GM12878 (cell line): Measurements from ENCODE around the gene GUCY2D.

Experiments used
- EP300 ChIP-seq, 2 experiments: fragments of 150-350 bp in 1 of 2; IDR thresholded peaks; 2 replicates each; pipeline ENCODE4 v1.6.1; 2011 to 2012; ENCODE audit warnings: low read depth in 2 of 2, low read length in 2 of 2, borderline replicate concordance in 1 of 2, improper control_type of control experiment in 1 of 2, inconsistent platforms in 1 of 2; ENCODE audit not compliant: control insufficient read depth in 1 of 2
- GABPA ChIP-seq: IDR thresholded peaks from 2 replicates; pipeline ENCODE4 v1.6.1; 2014; ENCODE audit warnings: antibody characterized with exemption, low read depth, mild to moderate bottlenecking, inconsistent platforms
- NR2C2 ChIP-seq: IDR thresholded peaks from 2 replicates; pipeline ENCODE4 v1.6.1; 2011; ENCODE audit warnings: borderline replicate concordance, low read depth; ENCODE audit not compliant: control insufficient read depth, insufficient read length
- POLR2A ChIP-seq: IDR thresholded peaks from 2 replicates; pipeline ENCODE4 v1.6.1; 2011; ENCODE audit warnings: low read depth, mild to moderate bottlenecking, low read length
- POLR2AphosphoS5 ChIP-seq: IDR thresholded peaks from 2 replicates; pipeline ENCODE4 v1.6.1; 2011; ENCODE audit warnings: mild to moderate bottlenecking, low read length, inconsistent platforms
- TF ChIP-seq, protein P1 (sequence below), 3 experiments: IDR thresholded peaks in 2 of 3; conservative IDR thresholded peaks in 1 of 3; 2 replicates each; pipeline ENCODE4 v1.5.1; 2011; ENCODE audit warnings: low read depth in 3 of 3, low read length in 3 of 3, mild to moderate bottlenecking in 3 of 3, control low read depth in 2 of 3, moderate library complexity in 2 of 3, inconsistent platforms in 1 of 3, mixed read lengths in 1 of 3; ENCODE audit not compliant: control insufficient read depth in 2 of 3, insufficient read depth in 1 of 3; ENCODE audit errors: extremely low read depth in 1 of 3

DNA sequence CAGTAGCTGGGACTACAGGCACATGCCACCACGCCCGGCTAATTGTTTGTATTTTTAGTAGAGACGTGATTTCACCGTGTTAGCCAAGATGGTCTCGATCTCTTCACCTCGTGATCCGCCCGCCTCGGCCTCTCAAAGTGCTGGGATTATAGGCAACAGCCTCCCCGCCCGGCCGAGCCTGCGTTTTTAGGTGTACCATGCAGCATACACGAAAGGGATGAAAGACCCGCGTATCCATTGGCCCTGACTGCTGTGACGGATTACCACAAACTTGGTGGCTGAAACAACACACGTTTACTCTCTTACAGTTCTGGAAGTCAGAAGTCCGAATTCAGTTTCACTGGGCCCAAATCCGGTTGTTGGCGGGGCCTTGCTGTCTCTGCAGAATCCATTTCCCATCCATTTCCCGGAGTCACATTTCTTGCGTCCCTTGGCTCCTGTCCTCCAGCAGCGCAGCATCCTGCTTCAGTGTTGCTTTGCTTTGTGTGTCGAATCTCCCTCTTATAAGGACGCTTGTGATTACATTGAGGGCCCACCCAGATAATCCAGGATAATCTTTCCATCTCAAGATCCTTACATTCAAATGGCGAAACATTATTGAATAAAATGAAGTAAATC, 8.3 kb upstream of the GUCY2D start:
- TF ChIP-seq NR2C2, result no peak
- no peak for TF ChIP-seq POLR2AphosphoS5
- no peak for TF ChIP-seq EP300 (IDR thresholded peaks at IDR 0.05; ENCODE audit: borderline replicate concordance in 1 of 2, control insufficient read depth in 1 of 2, low read depth in 2 of 2, low read length in 2 of 2)
- no peak for TF ChIP-seq POLR2A
- TF ChIP-seq, protein P1, sequence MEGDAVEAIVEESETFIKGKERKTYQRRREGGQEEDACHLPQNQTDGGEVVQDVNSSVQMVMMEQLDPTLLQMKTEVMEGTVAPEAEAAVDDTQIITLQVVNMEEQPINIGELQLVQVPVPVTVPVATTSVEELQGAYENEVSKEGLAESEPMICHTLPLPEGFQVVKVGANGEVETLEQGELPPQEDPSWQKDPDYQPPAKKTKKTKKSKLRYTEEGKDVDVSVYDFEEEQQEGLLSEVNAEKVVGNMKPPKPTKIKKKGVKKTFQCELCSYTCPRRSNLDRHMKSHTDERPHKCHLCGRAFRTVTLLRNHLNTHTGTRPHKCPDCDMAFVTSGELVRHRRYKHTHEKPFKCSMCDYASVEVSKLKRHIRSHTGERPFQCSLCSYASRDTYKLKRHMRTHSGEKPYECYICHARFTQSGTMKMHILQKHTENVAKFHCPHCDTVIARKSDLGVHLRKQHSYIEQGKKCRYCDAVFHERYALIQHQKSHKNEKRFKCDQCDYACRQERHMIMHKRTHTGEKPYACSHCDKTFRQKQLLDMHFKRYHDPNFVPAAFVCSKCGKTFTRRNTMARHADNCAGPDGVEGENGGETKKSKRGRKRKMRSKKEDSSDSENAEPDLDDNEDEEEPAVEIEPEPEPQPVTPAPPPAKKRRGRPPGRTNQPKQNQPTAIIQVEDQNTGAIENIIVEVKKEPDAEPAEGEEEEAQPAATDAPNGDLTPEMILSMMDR (IDR thresholded peaks at IDR 0.05 in 2 of 3, conservative IDR thresholded peaks at IDR 0.05 in 1 of 3; ENCODE audit: control insufficient read depth in 2 of 3, extremely low read depth in 1 of 3, insufficient read depth in 1 of 3, low read depth in 3 of 3, low read length in 3 of 3), result no peak
- TF ChIP-seq GABPA, result no peak
